Measurements from ENCODE around the gene NANS.

- TF ChIP-seq CTCF (IDR thresholded peaks at IDR 0.05; ENCODE audit: low read depth, low read length) = no peak
- no peak for TF ChIP-seq POLR2A (IDR thresholded peaks at IDR 0.05; ENCODE audit: extremely low read depth, insufficient read length)
- TF ChIP-seq MYC (IDR thresholded peaks at IDR 0.05; ENCODE audit: low read depth, low read length) = no peak
These were observed 34.1 kb upstream of the NANS start for GRCh38 chr9:98022447-98022846.

All from NB4 (cell line).